Upper lobe of left lung (tissue), 4 donors: Measurements from ENCODE around the gene C1QTNF12.

Experiments
- CTCF ChIP-seq, 6 experiments: fragments of 450-650 bp in 4 of 6; fragments of 200-600 bp in 2 of 6; sonication (generic) in 2 of 6; IDR thresholded peaks; one replicate each; pipeline ENCODE4 v1.5.1; 2016 to 2019; ENCODE audit warnings: antibody characterized with exemption in 6 of 6
- POLR2A ChIP-seq, 4 donors: fragments of 450-650 bp; IDR thresholded peaks; one replicate each; pipeline ENCODE4 v1.5.1; 2016 to 2017; ENCODE audit warnings: antibody characterized with exemption in 4 of 4, mild to moderate bottlenecking in 2 of 4

GRCh38 chr1:1259119-1259488 lies 12.6 kb upstream of the C1QTNF12 start:
- TF ChIP-seq CTCF (IDR thresholded peaks at IDR 0.05) (no peak), POLR2A (IDR thresholded peaks at IDR 0.05) (no peak)
